GM21576 (cell line): Measurements from ENCODE around the gene MMP17.
"Not testable (repeated sequence)": the region's sequence is repeated elsewhere in the genome, so short reads cannot be mapped to it uniquely, and the experiment has no call there.

Source experiments
- ATAC-seq: cut with Tn5 transposase; IDR thresholded peaks from one replicate; pipeline ENCODE4 v1.9.1; 2021; ENCODE audit warnings: mild to moderate bottlenecking, moderate library complexity; ENCODE audit not compliant: unreplicated experiment

MMP17 gene

DNA sequence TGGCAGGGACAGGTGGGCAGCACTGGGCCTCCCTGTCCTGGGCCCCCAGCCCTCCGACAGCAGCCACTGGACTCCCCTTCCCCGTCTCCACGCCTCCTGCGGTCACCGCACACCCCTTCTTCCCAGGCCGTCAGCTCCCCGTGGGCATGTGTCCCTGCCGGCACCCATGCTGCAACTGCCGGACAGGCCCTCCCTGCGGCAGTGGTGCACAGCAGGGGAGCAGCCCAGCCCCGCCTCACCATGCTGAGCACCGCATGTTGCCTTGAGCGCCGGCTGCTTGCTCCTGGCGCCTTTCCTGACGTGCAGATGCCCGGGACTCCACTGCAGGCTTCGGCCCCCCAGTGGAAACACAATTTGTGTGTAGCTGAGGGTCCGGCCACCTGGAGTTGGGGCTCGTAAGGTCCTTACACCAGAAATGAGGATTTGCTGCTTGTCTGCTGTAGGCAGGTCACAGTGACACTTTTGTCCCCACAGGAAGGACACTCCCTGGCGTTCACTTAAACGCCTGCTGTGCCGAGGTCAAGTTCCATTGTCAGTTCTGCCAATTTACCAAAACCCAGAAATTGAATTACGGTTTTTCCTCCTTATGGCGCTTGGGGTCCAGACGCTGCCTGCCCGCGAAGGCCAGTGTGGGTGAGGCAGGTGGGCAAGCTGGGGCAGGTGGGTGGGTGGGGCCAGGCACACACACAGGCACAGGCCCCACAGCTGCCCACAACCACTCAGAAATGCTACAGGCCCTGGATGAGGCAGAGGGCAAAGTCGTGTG, 28.2 kb upstream of the MMP17 start:
- no peak for ATAC-seq

DNA sequence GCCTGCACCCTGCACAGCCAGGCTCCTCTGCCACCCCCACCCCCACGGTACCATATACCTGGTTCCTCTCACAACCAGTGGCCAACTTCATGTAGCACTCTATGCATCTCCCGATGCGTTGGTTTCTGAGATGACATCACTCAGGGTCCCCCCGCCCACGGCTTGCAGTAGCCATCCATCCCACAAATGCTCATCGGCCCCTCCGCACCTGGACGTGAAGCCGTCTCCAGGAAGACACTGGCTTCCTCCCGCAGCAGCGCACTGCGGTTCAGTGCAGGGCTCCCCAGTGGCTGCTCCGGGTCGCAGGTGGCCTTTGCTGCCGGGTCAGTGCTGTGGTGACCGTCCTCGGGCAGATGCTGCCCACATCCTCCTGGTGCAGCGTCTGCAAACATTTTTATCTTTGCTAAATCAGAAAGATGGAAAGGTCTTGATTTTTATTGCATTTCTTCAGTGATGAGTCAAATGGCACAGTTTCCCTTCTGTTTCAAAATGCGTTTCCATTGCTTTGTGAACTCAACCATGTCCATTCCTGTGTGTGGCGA, 27.5 kb upstream of the MMP17 start:
- ATAC-seq: no peak

DNA sequence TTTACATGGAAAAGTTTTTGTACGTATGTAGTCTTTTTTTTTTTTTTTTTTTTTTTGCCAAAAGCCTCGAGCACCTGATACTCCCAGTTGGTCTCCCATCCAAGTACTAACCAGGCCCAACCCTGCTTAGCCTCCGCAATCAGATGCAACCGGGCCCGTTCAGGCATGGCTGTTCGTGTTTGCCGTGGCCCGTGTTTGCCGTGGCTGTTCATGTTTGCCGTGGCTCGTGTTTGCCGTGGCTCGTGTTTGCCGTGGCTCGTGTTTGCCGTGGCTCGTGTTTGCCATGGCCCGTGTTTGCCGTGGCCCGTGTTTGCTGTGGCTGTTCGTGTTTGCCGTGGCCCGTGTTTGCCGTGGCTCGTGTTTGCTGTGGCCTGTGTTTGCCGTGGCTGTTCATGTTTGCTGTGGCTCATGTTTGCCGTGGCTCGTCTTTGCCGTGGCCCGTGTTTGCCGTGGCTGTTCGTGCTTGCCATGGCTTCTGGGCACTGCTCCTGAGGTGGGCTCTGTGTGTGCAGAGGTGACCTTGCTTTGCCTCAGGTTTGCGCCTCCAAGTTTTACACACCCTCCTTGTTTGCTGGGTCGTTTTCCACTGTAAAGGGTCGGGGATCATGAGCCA, 26.8 kb upstream of the MMP17 start:
- no peak for ATAC-seq

DNA sequence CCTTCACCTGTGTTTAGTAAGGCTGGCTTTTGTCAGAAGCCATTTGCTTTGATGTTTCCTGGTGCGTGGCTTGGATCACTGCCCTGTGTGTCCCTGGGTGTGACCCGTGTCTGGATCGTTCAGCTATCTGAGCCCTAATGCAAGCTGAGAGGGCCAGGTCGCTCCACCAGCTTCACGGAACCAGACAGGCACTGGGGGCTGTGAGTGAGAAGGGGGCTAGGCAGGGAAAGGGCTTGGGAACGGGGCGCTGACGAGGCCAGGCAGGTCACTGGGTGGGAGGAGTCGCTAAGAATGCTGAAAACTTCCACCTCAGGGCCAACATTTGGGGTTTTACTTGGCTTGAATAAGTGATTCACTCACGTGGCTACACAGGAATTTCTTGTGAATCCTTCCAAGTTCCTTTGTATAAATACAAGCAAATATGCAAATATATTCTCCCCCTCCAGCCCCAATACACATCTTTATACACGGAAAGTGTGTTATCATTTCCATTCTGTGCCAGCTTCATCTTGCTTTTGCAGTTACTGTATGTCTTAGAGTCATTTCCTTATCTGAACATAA, 24.2 kb upstream of the MMP17 start:
- no peak for ATAC-seq

DNA sequence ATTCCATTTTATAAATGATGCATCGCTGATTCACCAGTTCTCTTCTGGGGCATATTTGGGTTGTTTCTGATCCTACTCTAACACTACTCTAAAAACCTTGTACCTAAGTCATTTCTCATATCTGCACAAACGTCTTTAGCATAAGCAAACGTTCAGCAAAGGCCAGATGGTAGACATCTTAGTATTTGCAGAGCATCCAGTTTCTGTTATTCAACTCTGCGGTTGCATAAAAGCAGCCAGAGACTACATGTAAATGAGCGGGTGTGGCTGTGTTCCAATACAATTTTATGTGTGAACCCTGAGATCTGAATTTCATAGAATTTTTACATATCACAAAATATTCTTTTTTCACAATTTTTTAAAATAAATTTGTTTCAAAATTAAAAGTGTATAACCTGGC, 22.8 kb upstream of the MMP17 start:
- no peak for ATAC-seq

DNA sequence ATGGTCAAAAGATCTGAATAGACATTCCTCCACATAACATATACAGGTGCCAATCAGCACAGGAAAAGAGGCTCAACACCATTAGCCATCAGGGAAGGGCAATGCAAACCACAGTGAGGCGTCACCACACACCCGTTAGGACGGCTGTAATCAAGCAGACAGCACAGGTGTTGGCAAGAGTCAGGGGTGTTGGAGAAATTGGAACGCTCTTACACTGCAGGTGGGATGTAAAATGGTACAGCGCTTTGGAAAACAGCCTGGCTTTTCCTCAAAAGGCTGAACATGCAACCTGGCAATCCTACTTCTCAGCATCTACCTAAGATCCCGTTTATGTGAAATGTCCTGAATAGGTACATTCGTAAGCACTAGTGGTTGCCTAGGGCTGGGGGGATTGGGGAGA, 21.5 kb upstream of the MMP17 start:
- no peak for ATAC-seq

DNA sequence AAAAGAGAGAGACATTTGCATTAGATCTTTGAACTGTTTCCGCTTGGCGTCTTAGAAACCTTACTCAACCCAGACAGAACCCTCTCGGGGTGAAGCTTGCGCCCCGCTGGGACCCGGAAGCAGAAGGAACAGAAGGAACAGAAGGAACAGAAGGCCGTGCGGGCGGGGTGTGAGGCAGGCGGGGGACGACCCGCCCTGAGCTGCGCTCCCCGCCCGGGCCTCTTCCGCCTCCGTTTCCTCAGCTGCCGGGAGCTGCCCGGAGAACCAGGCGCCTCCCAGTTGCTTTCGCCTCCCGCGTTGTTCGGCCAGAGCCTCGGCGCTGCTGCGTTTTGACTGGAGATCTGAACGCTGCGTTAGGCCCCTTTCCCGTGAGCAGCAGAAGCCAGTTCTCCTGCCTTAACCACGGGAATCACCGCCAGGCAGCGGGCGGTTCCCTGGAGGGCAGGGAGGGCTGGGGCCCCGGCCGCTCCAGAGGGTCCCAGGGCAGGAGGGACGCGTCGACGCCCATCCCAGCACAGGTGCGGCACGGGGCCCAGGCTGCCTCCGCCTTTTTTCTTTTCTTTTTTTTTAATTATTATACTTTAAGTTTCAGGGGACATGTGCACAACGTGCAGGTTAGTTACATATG, 19.3 kb upstream of the MMP17 start:
- no peak for ATAC-seq

DNA sequence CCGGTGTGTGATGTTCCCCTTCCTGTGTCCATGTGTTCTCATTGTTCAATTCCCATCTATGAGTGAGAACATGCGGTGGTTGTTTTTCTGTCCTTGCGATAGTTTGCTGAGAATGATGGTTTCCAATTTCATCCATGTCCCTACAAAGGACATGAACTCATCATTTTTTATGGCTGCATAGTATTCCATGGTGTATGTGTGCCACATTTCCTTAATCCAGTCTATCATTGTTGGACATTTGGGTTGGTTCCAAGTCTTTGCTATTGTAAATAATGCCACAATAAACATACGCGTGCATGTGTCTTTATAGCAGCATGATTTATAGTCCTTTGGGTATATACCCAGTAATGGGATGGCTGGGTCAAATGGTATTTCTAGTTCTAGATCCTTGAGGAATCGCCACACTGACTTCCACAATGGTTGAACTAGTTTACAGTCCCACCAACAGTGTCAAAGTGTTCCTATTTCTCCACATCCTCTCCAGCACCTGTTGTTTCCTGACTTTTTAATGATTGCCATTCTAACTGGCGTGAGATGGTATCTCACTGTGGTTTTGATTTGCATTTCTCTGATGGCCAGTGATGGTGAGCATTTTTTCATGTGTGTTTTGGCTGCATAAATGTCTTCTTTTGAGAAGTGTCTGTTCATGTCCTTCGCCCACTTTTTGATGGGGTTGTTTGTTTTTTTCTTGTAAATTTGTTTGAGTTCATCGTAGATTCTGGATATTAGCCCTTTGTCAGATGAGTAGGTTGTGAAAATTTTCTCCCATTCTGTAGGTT, 18.5 kb upstream of the MMP17 start:
- ATAC-seq: not testable (repeated sequence)

DNA sequence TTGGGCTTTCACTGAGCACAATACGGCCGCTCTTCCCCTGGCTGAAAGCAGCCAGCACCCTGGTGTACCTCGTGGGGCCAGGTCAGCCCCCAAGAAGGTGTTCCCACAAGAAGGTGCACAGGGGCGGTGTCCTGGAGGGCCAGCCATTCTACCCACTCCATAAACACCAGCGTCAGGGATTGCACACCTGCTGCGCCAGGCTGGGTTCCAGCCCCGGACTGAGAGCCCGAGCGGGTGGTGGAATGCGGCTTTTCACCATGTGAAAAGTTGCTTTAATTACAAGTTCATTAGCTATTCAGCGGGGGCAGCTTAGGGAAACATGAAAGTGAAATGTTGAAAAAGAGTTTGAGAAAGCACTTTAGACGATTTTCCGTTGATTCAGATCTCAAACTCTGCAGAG, 17.5 kb upstream of the MMP17 start:
- no peak for ATAC-seq

DNA sequence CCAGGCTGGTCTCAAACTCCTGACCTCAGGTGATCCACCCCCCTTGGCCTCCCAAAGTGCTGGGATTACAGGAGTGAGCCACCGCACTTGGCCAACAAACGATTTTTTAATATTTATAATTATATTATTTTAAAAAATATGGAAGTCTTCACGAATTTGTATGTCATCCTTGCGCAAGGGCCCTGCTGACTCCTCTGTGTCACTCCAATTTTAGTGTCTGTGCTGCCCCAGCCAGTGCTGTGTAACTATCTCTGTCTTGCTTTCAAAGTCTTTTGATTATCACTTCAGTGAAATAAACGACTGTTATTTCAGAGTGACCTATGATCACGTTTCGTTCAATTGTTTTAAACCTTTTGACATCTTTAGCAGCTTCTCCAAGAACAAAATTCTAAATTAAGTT, 13.1 kb upstream of the MMP17 start:
- no peak for ATAC-seq

DNA sequence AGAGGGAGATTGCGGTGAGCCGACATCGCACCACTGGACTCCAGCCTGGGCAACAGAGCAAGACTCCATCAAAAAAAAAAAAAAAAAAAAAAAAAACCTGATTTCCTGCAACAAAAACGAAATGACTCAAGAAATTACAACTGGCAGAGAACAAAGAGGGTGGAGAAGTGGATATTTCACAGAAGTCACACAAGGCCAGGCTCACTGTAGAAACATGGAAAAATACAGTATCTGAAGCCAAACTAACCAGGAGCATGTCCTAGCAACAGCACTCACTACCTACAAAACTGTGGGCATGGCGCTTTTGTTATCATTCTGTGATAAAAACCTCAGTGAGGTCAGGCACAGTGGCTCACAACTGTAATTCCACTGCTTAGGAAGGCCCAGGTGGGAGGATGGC, 11.7 kb upstream of the MMP17 start:
- ATAC-seq: no peak

DNA sequence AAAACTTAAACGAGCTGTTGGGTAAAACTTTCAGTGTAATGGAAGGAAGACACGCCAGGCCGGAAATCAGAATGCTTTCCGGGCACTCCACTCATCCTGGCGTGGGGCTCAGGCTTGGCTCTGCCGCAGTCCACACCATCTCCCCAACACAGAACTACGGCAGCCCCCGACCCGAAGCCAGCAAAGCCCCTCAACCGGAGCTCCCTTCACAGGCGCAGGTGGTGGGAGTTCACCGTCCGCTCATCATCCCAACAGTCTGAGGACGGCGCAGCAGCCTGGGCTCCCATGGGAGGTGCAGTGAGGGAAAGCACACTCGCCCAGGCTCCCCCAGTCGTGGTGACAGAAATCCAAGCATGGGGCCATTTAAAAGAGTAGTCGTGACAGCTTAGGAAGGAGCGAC, 11.0 kb upstream of the MMP17 start:
- ATAC-seq: no peak

DNA sequence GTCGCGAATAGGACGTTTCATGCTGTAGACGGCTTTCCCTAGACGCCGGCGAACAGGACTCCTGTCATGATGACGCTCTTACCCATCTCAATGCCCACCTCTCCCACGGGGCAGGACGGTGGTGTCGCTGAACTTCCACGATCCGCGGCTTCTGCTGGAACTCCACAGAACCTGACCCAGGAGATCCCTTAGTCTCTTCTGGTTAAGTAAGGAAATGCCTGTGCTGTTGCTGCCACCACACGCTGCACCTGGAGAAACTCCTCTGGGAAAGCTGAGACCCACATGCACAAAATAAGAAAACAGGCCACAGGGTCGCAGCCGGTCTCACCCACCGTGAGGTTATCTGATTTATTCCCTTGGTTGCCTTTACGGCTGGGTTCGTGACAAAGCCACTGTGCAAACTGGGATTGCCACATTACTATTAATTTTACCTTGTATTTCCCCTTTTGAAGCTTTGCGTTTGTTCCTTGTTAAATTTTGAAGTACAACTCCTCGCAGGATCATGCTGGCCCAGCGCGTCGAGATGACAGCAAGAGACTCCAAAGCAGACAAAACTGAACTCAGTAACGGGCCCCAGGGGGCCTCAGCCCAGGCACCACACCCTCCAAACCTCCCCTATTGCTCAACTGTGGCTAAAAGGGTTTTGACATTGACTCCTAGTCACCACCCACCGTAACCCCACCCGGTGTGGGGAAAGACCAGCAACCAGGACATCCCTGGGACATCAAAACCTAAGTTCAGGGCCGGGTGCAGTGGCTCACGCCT, 9.2 kb upstream of the MMP17 start:
- no peak for ATAC-seq

DNA sequence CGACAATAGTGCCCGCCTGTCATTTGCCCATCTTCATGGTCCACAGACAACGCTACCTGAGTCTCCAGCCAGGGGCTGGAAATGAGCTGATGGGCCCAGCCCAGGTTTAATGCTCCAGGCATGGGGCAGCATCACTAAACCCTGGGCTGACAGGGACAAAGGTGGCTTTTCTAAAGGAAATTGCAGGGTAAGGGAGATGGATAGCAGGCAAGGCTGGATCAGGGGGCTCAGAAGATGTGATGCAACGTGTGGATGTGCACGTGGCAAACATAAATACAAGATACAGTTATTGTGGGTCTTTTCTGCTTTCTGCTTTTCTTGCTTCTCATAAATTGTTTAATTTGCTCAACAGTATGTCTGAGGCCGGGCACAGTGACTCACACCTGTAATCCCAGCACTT, 3.7 kb upstream of the MMP17 start:
- ATAC-seq: no peak

DNA sequence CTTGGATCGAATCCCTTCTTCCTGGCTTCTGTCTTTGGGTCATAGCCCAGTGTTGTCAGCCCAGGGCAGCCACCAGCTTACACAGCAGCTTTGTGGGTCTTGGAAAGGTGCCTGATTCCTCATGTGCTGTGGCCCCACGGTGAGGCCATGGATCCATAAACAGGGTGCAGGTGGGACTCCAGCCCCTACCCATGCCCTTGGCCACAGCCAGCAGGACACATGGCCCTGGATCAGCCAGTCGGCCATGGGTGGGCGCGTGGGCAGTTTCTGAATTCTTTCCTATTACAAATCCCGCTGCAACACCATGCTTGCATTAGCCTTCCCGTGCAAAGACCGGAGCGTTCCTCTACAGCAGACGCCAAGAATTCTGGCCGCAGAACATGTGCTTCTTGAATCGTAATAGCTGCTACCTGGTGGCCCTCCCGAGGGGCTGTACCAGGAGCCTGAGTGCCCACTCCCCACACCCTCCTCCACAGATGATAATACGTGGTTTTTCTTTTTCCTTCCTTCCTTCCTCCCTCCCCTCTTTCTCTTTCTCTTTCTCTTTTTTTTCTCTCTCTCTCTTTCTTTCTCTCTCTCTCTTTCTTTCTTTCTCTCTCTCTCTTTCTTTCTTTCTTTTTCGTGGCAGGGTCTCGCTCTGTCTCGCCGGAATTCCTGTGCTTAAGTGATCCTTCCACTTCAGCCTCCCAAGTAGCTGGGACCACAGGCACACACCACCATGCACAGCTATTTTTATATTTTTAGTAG, 2.9 kb upstream of the MMP17 start:
- ATAC-seq: no peak

DNA sequence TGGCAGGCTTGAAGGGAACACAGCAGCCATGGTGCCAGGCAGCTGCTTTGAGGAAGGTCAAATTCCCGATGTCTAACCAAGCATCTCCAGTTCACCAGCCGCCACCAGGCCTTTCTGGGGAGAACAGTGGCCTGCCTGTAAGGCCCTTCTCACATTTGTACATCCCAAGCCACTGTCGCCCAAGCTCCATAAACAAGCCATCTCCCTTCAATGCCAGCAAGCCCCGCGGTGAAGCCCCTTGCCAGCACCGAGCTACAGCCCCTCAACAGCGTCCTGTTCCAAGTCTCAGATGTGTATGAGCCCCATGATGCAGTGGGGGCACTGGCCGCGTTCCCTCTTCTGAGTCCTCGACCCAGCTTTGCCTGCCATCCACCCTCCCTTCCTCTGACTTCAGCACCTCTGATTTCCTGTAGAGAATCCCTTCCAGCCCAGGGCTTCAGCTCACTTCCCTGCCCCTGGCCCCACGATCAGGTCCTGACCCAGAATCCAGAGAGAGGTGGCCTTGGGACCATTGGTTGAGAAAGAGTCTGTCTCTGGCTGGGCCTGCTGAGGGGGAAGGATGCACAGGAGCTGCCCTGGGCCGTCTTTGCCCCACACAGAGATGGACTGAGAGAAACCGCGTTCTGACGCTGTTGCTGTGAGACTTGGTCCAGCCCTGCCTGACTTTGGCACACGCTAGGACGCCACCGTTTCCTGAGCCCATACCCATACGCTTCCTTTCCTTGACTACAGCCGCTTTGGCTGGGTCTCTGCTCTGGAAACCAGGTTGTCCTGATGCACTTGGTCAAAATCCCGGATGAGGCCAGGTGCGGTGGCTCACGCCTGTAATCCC, 1.9 kb upstream of the MMP17 start:
- no peak for ATAC-seq

DNA sequence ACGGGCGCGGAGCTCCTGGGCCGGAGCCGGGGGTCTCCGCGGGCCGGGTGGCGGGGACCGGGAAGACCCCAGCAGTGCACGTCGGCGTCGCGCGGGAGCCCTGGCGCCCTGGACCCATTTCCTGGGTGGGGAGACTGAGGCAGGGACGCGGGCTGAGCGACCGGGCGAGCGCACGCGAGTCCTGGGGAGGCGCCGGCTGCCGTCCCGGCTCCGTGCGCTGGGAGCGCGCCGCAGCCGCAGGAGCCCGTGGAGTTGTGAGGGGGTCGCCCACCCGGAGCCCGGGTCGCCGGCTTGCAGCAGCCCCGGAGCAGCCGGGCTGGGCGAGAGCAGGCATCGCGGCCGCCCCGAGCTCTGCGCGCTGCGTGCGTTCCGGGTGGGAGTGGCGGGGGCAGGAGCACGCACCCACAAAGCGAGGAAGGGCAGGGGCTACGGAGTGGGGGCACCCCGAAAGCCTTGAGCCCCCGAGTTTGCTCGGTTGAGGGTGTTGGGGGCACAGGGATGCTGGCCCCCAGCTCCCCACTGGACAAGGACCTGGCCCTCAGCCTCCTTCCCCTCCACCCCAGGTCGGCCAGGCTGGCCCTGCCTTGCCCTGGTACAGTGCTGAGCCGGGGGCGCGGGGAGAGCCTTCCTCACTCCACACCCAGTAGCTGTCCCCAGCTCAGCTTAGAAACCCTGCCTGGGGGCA, 620 bp downstream of the MMP17 start:
- ATAC-seq: no peak

DNA sequence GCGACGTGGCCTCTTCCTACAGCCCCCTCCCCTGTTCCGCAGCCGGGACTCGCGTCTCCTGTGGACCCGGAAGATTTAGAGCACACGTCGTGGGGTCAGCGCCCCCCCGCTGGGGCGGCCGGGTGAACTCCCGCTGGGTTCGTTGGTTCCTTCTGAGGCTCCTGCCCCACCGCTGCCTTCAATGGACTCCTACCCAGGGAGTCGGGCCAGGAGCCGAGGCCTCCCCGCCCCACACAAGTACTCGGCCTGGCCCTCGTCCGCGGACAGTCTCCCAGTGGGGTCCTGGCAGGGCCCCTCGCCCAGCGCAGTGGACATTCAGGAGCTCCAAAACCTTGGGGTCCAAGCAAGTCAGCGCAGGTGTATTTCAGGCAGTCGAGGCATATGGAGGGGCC, 1.2 kb downstream of the MMP17 start:
- no peak for ATAC-seq
